Progenitor cell of endocrine pancreas (in vitro differentiated cells): ENCODE results near the gene TMEM116. TPM values are rescaled to one million over a fixed set of nuclear protein-coding genes. Genes with fewer than 3 reads are reported as not detected.

ENCODE experiments used
- DNase-seq: peaks from one replicate; pipeline ENCODE4 v3.0.0; 2021; ENCODE audit warnings: low spot score; ENCODE audit not compliant: unreplicated experiment
- H3K27ac Mint-ChIP-seq: 2 replicates; pipeline ENCODE4 v1.8.0; 2021; ENCODE audit warnings: mild to moderate bottlenecking, moderate library complexity, mixed read lengths
- H3K27me3 Mint-ChIP-seq: 2 replicates; pipeline ENCODE4 v1.8.0; 2021; ENCODE audit warnings: mixed read lengths
- H3K36me3 Mint-ChIP-seq: 2 replicates; pipeline ENCODE4 v1.8.0; 2022; ENCODE audit warnings: mixed read lengths; ENCODE audit not compliant: insufficient read depth
- H3K4me1 Mint-ChIP-seq: 2 replicates; pipeline ENCODE4 v1.8.0; 2021; ENCODE audit warnings: low read depth, mixed read lengths
- H3K4me3 Mint-ChIP-seq: 2 replicates; pipeline ENCODE4 v1.8.0; 2021; ENCODE audit warnings: low read depth, mild to moderate bottlenecking, moderate library complexity, mixed read lengths
- H3K9me3 Mint-ChIP-seq: 2 replicates; pipeline ENCODE4 v1.8.0; 2021; ENCODE audit warnings: low read depth, mixed read lengths
- CTCF ChIP-seq: fragments of 200-600 bp; sonication (generic); IDR thresholded peaks from one replicate; pipeline ENCODE4 v1.5.0; 2021; ENCODE audit warnings: antibody characterized with exemption, mild to moderate bottlenecking; ENCODE audit not compliant: unreplicated experiment
- total RNA-seq: library from RNA; stranded (reverse); gene quantifications from 2 replicates; pipeline ENCODE4 v1.2.1, GENCODE V29; 2021

TMEM116 gene
- total RNA-seq, 1 donor from 2014 or later: 13.1 TPM

- H3K27me3 Mint-ChIP-seq: no peaks in the 10 kb centered on the region
- TF ChIP-seq CTCF: no peak
Measured at GRCh38 chr12:112008918-112009317, 4.0 kb downstream of the TMEM116 start.

GRCh38 chr12:112007945-112008344 is 5.0 kb downstream of the TMEM116 start:
- peak overlapping the region; percentile 83 for H3K27ac Mint-ChIP-seq
- TF ChIP-seq CTCF: no peak
- H3K27me3 Mint-ChIP-seq: no peaks in the 10 kb centered on the region
- H3K36me3 Mint-ChIP-seq: peaks cover 3% of the 10 kb centered on the region
- no peak for DNase-seq
- H3K4me3 Mint-ChIP-seq: no peak overlapping the region
- H3K9me3 Mint-ChIP-seq: no peaks in the 10 kb centered on the region
- peaks cover 34% of the 10 kb centered on the region for H3K4me1 Mint-ChIP-seq

More at GRCh38 chr12:112008918-112009317, 4.0 kb downstream of the TMEM116 start:
- H3K27ac Mint-ChIP-seq: no peak overlapping the region
- H3K36me3 Mint-ChIP-seq: peaks cover 1% of the 10 kb centered on the region
- no peak for DNase-seq
- H3K9me3 Mint-ChIP-seq: no peaks in the 10 kb centered on the region
- H3K4me1 Mint-ChIP-seq: peaks cover 34% of the 10 kb centered on the region
- no peak overlapping the region for H3K4me3 Mint-ChIP-seq

GRCh38 chr12:112005419-112006395 is 7.3 kb downstream of the TMEM116 start:
- Mint-ChIP-seq H3K27me3 (no peaks in the 10 kb centered on the region), H3K4me1 (peaks cover 20% of the 10 kb centered on the region), H3K4me3 (no peak overlapping the region), H3K36me3 (peaks cover 3% of the 10 kb centered on the region), H3K27ac (peak overlapping the region; percentile 1), H3K9me3 (no peaks in the 10 kb centered on the region)
- no peak for DNase-seq
- TF ChIP-seq CTCF: no peak

- Mint-ChIP-seq H3K4me1 (peaks cover 16% of the 10 kb centered on the region), H3K27me3 (no peaks in the 10 kb centered on the region), H3K27ac (no peak overlapping the region), H3K4me3 (no peak overlapping the region), H3K9me3 (no peaks in the 10 kb centered on the region), H3K36me3 (peaks cover 3% of the 10 kb centered on the region)
- TF ChIP-seq CTCF: no peak
- no peak for DNase-seq
Measured at GRCh38 chr12:112004041-112004440, 8.9 kb downstream of the TMEM116 start.

GRCh38 chr12:112001576-112001975 is 11.4 kb downstream of the TMEM116 start:
- DNase-seq: no peak
- Mint-ChIP-seq H3K4me3 (no peak overlapping the region), H3K9me3 (no peaks in the 10 kb centered on the region), H3K27me3 (no peaks in the 10 kb centered on the region), H3K4me1 (peaks cover 9% of the 10 kb centered on the region), H3K36me3 (peaks cover 3% of the 10 kb centered on the region), H3K27ac (no peak overlapping the region)
- no peak for TF ChIP-seq CTCF
